GM12865 (cell line): ENCODE results near the gene MAP4K3.

Experiments
- DNase-seq: peaks from one replicate; pipeline ENCODE4 v3.0.0; 2010; ENCODE audit warnings: low read depth
- H3K4me3 ChIP-seq: 2 replicates; pipeline ENCODE4 v1.5.1; 2011; ENCODE audit warnings: mild to moderate bottlenecking, low read depth, low read length, control low read depth
- CTCF ChIP-seq: IDR thresholded peaks from 2 replicates; pipeline ENCODE4 v1.5.1; 2011; ENCODE audit warnings: low read length, control low read depth, low read depth, inconsistent platforms; ENCODE audit not compliant: insufficient read depth; ENCODE audit errors: missing control alignments

MAP4K3 gene

DNA sequence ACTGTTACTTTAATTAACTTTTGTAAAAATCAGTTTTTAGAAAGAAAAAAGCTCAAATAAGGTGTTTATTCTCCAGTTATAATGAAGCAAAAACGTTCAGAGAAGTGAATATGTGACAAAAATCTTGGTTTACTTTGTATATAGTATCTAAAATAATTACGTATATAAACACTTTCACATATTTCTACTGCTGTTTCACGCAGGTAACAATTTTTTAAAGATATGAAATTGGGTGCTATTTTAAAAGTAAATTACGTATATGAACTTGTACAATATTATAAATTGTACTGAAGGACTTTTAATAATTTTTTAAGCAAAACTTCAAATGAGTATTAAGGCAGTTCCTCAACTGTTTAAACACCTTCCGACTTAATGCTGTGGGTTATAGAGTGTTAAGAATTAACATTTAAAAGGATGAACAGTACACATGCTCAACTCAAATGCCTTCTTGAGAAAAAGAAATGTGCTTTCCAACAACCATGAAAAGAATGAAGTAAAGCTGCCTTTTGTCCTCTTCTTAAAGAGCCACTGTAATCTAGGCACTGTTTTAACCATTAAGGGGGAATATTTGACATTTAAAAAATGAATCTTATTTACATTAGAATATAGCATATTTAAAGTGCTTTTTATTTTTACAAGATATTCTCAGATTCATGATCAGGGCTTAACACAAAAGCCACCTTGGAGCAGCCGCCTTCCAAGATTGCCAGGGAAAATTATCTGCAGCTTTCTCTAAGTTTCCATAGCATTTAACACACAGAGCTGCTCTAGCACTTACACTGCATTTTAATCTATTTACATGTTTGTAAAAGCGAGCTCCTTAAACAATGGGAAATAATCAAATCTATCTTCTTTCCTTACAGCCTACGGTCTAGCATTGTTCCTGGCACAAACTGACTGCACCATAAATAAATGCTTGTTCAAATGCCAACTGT lies 136.8 kb downstream of the MAP4K3 start:
- H3K4me3 ChIP-seq = no peak overlapping the region
- no peak for TF ChIP-seq CTCF
- no peak for DNase-seq

DNA sequence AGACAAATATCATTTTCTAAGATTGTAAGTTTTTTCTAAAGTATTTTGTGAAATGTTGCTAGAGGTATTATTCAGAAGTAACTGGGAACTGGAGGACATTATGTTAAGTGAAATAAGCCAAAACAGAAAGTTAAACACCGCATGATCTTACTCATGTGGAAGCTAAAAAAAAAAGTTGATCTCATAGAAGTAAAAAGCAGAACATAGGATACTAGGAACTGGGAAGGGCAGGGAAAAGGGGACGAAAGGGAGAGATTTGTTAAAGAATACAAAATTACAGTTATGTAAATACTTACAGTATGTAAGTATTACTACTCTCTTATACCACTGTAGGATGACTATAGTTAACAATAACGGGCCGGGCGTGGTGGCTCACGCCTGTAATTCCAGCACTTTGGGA lies 146.7 kb downstream of the MAP4K3 start:
- no peak for TF ChIP-seq CTCF
- DNase-seq = no peak
- H3K4me3 ChIP-seq = no peak overlapping the region

GRCh38 chr2:39289609-39290008 lies 147.5 kb downstream of the MAP4K3 start:
- TF ChIP-seq CTCF = no peak
- no peak overlapping the region for H3K4me3 ChIP-seq
- DNase-seq = no peak

- no peak for DNase-seq
- no peak overlapping the region for H3K4me3 ChIP-seq
- no peak for TF ChIP-seq CTCF
These were observed 153.5 kb downstream of the MAP4K3 start for GRCh38 chr2:39283561-39283960.

DNA sequence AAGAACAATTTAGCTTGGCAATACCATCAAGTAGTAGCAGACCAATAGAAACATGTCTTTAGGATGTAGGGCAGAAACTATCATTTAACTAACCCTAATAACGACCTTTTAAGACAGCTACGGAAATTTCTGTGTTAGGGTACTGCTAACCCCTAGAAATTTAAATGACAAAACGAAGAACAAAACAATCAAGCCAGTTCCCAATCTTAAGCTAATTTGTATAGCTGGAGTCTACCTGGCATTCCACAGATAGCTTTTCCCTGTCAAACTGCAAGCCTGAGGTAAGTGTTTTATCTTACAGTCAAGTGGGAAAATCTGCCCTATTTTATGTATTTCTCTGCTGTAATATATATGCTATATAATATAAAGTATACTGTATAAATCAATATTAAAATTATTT lies 155.7 kb downstream of the MAP4K3 start:
- TF ChIP-seq CTCF = no peak

GRCh38 chr2:39275016-39275415 lies 162.1 kb downstream of the MAP4K3 start:
- no peak for DNase-seq
- no peak for TF ChIP-seq CTCF
- no peak overlapping the region for H3K4me3 ChIP-seq

More for the DNA sequence above, 155.7 kb downstream of the MAP4K3 start:
- no peak overlapping the region for H3K4me3 ChIP-seq
- DNase-seq = no peak
